CD4-positive, alpha-beta T cell treated with Interleukin-15 for 1 hour (primary cell): Measurements from ENCODE around the gene ZEB1.
"Not testable (repeated sequence)": the region's sequence is repeated elsewhere in the genome, so short reads cannot be mapped to it uniquely, and the experiment has no call there.

ENCODE experiments used
- DNase-seq: peaks from one replicate; pipeline ENCODE4 v3.0.0-alpha.2; 2020

Gene ZEB1

GRCh38 chr10:31515819-31516402 is 196.9 kb downstream of the ZEB1 start:
- DNase-seq, result no peak

GRCh38 chr10:31520986-31521831 is 202.2 kb downstream of the ZEB1 start:
- no peak for DNase-seq

GRCh38 chr10:31522820-31523219 is 203.8 kb downstream of the ZEB1 start:
- DNase-seq, result no peak

- DNase-seq, result no peak
Observed at GRCh38 chr10:31524460-31524859, 205.4 kb downstream of the ZEB1 start.

- DNase-seq, result no peak
Observed at GRCh38 chr10:31526178-31526577, 207.2 kb downstream of the ZEB1 start.

- peak; percentile 18 for DNase-seq
Observed at GRCh38 chr10:31526681-31527080, 207.7 kb downstream of the ZEB1 start.

GRCh38 chr10:31528831-31529230 is 209.8 kb downstream of the ZEB1 start:
- no peak for DNase-seq

- no peak for DNase-seq
Observed at GRCh38 chr10:31536302-31536701, 217.3 kb downstream of the ZEB1 start.

GRCh38 chr10:31549896-31550295 is 230.9 kb downstream of the ZEB1 start:
- DNase-seq, result no peak

- no peak for DNase-seq
Observed at GRCh38 chr10:31554556-31554955, 235.5 kb downstream of the ZEB1 start.

- no peak for DNase-seq
Observed at GRCh38 chr10:31557854-31558253, 238.8 kb downstream of the ZEB1 start.

- DNase-seq, result not testable (repeated sequence)
Observed at GRCh38 chr10:31568252-31568861, 249.3 kb downstream of the ZEB1 start.

GRCh38 chr10:31574577-31574976 is 255.6 kb downstream of the ZEB1 start:
- DNase-seq, result no peak

GRCh38 chr10:31578181-31578852 is 259.3 kb downstream of the ZEB1 start:
- no peak for DNase-seq

GRCh38 chr10:31578951-31579350 is 259.9 kb downstream of the ZEB1 start:
- DNase-seq, result no peak
